Stimulated activated CD4-positive, alpha-beta T cell treated with anti-CD3 and anti-CD28 coated beads, Interleukin-2, amount 100 ng/mL, for 48 hours (primary cell): ENCODE measurements around the gene FYN.

Experiments used
- DNase-seq, 2 donors: peaks; one replicate each; pipeline ENCODE4 v3.0.0-alpha.2; 2020

FYN gene

DNA sequence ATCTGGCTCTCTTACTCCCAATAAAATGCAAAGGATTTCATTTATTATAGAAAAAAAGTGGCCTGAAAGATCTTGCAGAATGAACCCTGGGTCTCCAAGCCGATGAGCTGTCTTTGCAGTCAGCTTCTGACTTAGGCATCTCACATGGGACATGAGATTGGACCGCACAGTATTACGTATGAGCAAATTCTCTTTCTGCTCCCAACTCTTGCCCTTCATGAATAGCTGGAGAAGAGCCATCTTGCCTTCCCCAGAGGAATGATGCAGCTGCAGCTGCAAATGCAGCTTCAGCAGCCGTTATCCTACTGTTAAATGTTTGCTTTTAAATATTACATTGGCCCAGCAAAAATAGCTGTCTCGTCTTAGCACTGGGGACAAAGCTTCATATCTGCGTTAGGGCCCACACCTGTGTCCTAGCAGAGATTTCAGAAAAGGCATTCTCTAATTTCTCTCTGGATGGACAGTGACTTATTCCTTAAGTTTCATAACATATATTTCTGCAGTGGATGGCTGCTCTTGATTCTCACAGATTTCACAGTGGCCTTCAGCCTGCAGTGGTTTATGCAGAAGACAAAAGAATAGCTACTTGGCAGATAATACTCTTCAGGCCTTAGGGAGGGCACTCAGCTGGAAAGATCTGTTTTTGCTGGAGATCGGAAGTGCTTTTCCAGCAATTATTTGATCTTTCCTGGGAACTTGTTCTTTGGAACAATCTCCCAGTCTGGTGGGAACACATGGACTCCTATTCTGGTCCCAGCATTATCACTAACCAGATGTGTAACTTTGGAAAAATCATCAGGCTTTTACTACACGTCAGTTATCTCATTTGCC lies 129.2 kb downstream of the FYN start:
- no peak for DNase-seq

DNA sequence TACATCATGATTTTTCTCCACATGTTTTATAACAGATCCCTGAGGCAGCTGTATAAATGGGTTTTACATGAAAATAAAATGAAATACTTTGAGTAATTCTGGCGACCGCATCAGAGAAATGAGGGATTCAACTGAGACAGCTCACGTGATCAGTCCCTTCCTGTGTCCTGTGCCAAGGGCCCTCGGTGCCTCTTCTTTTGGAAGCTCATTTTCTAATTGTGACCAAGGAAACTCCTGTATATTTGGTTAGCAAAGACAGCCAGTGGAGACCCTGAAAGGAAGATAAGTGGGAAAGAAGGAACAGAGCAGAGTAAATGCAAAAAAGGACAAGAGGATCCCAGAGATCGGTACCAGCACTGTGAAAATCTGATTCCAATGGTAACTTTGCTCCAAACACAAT lies 129.9 kb downstream of the FYN start:
- no peak for DNase-seq

DNA sequence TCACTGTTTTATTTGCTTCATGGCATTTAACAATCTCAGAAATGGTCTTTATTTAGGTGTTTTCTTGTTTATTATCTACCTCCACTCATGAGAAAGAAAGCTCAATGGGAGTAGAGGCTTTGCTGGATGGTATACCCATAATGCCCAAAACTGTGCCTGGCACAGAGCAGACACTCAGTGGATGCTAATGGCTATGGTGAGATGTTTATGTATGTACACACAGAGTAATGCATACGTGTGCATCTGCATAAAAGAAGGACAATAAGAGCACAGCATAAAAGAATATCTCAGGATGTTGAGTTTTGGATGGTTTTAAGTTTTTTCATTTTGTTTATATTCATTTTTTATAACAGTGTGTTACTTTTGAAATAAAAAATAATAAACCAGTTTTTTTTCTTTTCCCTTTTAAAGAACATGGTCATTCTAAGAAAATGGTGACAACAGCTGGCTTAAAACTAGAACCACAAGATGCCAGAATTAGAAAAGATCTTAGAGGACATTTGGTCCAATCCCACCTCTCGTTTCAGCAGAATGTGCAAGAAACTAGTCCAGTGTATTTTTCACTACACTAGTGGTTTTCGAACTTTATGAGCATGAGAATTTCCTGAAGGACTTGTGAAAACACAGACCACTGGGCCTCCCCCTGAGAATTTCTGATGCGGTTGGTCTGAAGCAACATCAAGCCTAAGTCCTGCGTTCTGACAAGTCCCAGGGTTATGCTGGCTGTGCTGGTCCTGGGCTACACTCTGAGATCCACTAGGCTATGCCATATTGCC lies 131.9 kb downstream of the FYN start:
- no peak for DNase-seq

DNA sequence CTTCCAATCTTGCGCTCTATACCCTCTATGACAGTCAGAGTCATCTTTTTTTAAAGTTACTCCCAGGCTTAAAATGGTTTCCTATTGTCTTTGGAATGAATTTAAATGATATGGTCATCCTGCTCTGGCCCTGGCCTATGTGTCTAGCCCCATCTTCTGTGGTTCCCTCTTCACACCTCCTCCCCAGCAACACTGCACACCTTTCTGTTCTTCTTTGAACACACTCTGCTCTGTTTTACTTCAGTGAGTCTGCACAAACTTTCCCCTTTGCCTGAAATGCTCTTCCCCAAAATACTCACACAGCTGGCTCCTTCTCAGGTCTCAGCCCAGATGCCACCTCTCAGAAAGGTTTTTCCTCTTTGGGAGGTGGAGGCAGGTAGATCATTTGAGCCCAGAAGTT lies 132.7 kb downstream of the FYN start:
- DNase-seq: no peak

DNA sequence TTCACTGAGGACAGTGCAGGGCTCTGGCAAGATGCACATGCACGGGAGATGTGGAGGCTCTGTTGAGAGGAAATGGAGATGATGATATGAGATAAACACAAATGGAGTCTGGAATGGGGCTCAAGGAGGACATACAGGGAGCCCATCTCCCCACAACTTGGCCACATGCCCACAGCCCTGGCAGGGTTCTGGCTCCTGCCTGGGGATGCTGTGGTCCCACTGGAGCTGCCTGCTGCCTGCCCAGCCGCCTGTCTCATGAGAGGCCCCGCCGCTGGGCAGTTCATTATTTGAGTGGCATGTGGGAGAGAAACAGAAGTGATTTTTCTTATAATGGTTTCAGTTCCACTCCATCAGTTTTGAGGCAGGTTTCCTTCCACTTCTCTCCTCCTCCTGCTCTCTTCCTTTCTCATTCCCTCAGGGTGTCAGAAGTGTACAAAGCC lies 134.0 kb downstream of the FYN start:
- no peak for DNase-seq

DNA sequence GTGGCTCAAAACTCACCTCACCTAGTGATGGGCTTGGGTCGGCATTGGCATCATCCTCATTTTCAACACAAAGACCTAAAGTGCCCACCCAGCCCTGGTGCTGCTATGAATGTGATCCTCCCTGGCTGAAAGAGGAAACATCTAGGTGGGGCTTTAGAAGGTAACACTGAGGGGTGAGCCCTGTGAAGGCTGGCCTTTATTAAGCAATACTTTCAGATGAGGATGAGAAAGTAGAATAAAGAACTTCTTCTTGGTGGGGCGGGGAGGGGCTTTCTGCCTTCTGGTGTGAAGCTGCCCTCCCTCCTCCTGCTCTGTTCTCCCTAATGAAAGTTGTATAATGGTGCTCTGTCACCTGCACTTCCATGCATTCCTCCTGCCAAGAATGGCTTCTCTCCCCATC lies 134.6 kb downstream of the FYN start:
- no peak for DNase-seq

DNA sequence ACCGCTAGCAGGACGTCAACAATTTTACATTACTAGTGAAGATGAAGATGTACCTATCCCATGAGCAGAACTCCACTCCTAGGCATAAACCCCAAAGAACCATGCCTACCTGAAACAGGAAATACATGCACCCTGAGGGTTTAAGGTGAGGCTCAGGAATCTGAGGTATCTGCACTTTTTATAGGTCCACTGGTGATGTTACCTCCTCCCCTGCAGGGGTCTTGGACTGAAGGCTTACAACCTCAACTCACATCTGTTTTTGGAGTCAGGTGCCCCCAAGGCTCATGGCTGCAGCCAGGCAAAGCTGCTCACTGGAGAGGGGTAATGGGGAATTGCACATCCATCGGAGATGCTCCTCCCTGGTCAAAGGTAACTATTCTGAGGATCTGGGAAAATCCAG lies 135.1 kb downstream of the FYN start:
- no peak for DNase-seq

DNA sequence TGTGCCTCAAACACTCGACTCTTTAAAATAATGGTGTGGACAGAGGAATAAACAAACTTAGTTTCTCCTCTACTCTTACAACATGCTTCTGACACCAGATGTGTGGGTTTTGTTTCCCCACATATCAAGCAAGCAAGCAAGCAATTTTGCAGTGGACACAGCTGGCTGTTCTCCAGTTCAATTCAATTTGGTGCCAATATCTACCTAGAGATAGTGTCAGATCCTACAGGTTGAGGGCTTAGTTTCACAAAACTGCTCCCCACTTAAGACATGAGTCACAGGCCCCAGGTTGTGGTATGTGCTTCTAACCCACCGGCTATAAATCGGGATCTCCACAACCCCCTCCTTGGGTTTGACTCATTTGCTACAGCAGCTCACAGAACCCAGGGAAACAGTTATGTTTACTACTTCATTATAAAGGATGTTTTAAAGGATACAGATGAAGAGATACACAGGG lies 136.2 kb downstream of the FYN start:
- no peak for DNase-seq

DNA sequence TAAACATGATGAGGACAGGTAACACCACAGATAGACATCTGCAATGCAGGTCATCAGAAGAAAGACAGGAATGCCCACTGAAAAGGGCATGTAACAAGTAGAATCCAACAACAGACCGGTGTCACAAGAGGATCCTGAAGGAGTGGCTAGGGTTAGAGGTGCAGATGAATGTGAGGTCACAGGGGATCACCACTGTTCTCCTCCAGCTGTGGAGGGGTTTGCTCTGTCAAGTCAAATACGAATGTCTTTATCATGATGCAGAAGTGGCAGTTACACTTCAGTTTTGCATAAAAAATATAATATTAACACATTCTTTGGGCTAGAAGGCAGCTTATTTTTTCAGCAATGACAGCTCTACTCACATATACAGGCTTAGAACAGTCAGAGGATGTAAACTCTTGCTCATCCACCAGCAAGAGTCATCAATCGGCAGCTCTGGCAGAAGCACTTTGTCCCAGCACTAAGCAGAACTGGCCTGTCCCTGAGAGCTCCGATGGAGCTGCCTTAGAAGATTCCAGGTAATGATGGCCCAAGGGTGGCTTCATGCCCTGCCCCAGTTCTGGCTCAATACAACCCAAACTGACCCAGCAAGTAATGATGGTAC lies 137.1 kb downstream of the FYN start:
- DNase-seq: no peak

DNA sequence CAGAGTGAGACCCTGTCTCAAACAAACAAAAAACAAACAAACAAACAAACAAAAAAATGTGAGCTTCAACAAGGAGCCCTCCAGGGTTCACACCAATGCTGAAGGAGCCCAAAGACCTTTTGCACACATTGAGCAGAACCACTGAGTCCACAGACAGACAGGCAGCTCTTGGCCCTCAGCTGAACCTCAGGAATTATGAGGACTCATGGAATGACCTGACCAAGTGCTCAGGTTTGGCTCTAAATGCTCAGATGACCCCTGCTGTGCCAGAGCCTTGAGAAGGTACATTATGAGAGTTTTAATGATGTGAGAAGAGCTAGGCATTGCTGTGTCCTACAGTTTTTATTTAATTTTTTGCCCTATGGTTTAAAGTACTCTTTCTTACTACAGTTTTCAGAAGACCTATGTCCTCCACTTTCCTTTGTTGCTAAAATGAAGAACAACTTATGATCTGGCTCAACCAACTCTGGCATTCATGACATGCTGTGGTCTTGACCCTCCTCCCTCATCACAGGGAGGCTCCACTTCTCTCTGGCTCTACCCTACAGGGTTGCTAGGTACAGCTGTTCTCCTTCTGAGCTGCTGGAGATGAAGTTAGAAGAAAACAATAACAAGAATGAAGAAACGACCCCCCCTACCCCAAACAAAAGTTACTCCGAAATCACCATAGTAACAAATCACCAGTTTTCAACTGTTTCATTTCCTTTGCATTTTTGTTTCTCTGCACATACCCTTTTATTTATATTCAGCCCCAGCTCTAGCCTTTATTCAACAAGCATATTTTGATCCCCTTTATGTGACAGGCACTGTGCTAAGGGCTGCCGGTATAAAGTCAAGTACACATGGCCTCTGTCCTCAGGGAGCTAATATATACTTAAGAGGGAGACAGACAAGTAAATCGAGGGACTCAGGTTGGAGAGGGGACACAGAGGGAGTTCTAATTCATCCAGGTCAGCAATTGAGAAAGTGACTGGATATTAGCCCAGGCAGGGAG lies 138.9 kb downstream of the FYN start:
- DNase-seq: no peak

DNA sequence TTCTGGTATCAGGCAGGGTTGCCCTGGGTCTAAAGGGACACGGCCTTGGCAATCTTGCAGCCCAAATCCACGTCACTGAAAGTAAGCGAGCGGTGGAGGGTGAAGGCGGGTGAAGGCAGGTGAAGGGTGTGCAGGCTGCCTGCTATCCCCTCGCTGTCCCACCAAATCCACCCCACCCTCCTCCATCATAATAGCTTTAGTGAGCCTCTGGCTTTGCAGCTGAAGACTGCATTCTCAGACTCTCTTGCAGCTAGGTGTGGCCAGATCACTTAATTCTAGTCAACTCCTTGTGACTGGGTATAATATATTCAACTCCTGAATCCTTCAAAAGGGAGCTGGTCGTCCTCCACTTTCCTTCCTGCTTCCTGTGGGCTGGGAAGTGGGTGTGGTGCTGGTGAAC lies 140.9 kb downstream of the FYN start:
- DNase-seq: no peak

DNA sequence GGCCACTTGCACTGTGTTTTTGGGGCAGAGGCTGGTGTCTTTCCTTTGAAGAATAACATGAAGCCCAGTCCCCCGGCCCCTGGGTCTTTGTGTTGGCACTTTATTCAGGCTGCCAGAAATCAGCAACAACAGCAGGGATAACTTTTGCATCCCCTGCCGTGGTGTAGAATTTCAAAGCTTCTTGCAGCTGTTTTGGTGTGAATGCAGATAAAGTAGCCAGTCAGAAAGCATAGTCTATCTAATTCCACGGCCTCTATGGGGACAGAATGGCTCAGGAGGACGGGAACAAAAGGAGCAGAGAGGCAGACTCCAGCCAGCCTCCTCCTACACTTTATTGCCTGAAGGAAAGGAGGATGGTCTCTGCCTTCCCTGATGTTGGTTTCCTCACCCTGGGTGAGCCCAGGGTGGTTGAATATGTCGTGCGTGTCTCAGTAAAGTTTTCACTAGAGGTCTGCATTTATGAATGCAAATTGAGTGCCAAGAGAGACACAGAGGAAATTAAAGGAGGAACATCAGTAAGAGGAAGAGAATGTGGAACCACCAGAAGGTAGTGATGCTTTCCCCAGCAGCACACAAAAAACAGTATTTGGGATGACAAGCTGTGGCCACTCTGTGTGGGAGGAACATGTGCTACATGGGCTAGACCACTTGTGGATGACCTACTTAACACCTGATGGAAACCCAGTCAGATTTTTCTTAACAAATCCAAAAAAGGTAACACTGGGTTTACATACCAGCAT lies 141.6 kb downstream of the FYN start:
- no peak for DNase-seq

DNA sequence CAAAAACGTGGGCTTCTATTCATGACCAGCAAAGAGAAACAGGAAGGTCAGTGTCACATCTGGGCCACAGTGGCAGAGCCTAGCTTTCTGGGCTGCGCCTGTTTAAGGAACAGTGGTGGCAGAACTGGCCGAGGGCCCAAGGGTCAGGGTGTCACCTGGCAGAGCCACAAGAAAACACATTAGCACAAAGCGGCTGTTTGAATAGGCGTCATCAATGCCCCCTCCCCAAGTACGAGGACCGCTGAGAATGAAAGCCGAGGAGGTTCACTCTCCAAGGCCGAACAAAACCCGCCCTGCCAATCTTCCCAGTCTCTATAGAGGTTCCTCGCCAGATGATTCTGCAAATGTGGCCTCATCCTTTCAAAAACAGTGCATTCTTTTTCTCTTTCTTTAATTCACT lies 142.4 kb downstream of the FYN start:
- DNase-seq: no peak

DNA sequence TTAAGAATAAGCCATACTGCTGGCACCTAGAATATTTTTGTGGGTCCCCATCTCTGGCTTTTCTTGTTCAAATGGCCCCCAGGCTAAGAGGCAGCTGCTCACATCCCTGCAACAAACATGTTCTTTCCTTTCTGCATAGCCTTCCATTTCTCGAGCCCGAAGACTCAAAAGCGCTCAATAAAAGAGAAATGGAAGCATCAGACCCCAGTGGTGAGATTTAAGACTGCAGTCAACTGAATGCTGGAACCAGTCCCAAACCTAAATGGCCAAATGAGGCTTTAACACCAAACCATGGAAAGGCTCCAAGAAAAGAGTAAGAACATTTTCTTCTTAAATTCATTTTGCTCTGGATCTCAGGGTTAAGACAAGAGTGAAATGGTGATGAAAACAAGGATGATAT lies 145.4 kb downstream of the FYN start:
- DNase-seq: no peak

DNA sequence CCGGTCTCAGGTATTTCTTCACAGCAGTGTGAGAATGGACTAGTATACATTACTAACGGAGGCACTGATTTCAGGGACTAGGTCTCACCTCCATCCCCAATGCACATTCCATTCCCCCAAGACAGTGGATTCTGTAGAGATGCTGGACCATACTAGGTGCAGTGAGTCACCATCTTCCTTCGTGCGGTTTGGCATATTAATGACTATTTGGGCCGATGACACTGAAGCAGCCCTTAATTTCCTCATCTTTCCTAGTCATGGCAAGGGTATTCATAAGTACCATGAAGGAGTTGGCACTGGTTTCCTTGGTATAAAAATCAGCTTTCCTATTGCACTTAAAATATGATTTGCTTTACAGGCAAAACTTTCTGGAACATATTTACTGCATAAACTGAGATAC lies 146.2 kb downstream of the FYN start:
- DNase-seq: no peak

DNA sequence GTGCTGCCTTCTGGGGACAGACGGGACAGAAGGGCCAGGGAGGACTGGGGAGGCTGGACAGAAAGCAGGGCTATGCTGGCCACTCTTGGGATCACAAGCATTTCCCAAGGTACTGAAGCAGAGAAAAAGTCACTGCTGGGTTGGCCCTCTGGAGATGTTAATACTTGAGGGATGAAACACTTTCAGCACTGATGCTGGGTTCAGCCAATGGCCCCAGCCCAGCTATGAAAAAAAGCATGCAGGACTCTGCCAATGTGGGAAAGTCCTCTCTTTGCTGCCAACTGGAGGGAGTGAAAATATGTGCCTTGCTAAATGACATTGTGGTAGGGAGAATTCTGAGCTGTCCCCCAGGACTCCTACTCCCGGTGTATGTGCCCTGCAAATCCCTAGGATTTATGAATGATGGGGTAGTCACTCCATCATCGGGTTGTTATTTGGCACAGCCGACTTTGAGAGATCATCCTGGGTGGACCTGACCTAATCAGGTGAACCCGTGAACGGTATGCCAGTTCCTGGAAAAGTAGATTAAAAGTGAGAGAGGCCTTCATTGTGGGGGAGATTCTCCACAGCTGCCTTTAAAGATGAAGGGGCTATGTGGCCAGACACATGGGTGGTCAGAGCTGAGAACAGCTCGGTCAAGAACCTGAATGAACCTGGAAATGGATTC lies 147.7 kb downstream of the FYN start:
- no peak for DNase-seq

DNA sequence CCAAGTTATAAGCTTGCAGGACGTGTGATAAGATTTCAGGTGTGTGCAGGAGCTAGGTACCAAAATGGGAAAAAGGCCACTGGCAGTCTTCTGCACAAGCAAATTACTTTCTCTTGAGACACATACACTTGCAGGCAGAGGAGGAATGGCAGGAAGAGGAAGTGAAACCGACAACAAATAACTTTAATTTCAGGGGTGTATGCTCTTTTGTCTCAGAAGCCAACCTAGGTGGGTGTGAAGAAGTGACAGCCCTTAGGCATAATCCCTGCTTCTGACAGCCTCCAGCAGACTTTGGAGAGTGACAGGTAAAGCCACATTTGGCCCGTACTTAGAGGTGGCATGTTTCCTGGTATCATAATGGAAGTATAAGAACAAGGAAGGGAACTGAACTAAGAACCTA lies 148.7 kb downstream of the FYN start:
- DNase-seq: no peak

DNA sequence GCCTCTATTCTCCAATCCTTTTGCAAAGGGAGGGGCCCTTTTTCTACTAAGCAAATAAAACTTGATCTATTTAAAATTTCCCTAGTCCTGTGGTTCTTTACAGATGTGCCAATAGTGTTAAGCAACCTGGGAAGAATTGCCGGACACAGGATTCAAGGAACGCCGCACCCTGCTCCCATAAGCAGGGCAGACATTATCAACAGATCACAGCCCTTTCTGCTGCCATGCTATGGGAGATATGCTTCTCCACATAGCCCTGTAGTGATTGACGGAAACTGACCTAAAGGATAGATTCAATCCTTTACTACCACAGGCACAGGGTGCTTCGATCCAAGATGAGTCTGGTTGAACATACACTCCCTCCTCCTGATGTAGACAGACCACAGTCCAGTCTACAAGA lies 149.2 kb downstream of the FYN start:
- no peak for DNase-seq

DNA sequence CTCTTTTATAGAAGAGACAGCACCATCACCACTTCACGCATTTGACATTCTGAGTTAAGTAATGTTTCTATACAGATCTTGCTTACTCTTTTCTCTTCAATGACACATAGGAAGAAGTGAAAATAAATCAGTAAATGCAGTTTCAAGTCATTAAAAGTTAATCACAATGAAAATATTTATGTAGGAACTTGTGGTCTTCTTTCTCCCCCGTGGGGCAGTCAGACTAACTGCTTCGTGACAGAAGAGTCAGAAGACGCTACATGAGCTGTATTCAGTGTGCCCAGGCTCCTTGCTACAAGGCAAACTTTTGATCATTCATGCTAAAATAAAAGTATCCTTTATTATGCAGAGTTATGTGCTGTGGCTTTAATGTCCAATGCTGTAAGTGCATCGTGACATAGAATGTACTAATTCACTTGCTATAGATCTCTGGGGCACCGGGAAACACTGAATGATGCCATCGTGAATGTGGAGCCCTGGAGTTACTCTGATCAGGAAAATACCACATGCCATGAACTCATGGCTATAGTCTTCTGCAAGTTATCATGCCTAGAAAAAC lies 149.8 kb downstream of the FYN start:
- DNase-seq: no peak

DNA sequence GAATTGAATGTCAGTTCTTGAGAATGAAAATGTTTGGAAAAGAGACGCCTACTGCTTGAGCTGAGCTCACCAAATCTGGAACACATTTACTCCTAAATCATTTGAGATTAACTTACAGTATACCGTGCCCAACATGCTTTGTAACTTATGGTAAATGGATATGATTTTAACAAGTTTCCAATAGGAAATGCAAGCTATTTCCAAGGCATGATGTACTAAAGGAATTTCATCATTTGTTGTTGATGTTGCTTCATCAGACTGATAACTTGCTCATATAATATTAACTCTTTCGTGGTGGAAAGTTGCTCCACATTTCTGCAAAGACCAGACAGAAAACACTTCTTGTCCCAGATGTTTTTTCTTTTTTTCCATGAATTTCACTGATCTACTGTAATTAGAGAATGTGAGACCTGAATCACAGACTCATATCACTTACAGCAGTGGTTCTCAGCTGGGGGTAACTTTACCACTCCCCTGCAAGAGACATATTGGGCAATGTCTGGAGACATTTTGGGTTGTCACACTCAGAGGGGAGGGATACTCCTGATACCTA lies 151.0 kb downstream of the FYN start:
- no peak for DNase-seq

DNA sequence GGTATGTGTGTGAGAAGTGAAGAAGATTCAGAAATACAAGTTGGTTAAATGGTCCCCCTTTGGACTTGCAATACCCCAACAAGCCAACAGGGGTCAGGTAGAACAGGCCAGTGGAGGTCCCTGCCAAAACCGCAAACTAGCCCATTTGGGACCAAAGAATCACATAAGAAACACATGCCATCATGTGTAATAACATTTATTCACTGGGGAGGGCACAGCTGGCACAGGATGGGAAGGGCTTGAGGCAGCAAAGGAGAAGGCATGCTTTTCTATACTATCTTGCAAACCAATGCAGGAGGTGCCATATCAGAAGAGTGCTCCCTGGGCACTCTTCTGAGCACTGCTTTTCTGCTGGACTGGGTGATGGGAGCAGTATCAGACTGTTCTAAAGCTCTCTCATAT lies 151.5 kb downstream of the FYN start:
- peak; percentile 46 to 48 for DNase-seq
